NCI-H510A treated with DMSO at 0.1 percent for 48 hours (cell line): Measurements from ENCODE around the gene GRAP.
A peak's percentile ranks its signal among the peaks of the same experiment; 100 is the strongest.

Source experiments
- DNase-seq: peaks from one replicate; lab custom pipeline; 2025; lab: John Stamatoyannopoulos, UW

GRAP gene

GRCh38 chr17:19002805-19003542, 43.8 kb downstream of the GRAP start:
- no peak for DNase-seq

- no peak for DNase-seq
These were observed 44.7 kb downstream of the GRAP start for GRCh38 chr17:19001907-19002590.

- DNase-seq, result no peak
These were observed 46.0 kb downstream of the GRAP start for GRCh38 chr17:19000531-19001325.

- DNase-seq, result no peak
These were observed 46.8 kb downstream of the GRAP start for GRCh38 chr17:18999911-19000310.

GRCh38 chr17:18999394-18999793, 47.4 kb downstream of the GRAP start:
- DNase-seq, result no peak

GRCh38 chr17:18997650-18998196, 49.0 kb downstream of the GRAP start:
- DNase-seq, result no peak

GRCh38 chr17:18996458-18996857, 50.3 kb downstream of the GRAP start:
- no peak for DNase-seq

- DNase-seq, result no peak
These were observed 51.5 kb downstream of the GRAP start for GRCh38 chr17:18995220-18995619.

GRCh38 chr17:18994631-18995030, 52.1 kb downstream of the GRAP start:
- DNase-seq, result no peak

GRCh38 chr17:18993905-18994526, 52.7 kb downstream of the GRAP start:
- no peak for DNase-seq

GRCh38 chr17:18992454-18993130, 54.2 kb downstream of the GRAP start:
- DNase-seq, result peak; percentile 88

GRCh38 chr17:18991531-18992315, 55.0 kb downstream of the GRAP start:
- DNase-seq, result no peak

- no peak for DNase-seq
These were observed 56.4 kb downstream of the GRAP start for GRCh38 chr17:18990331-18990730.

- DNase-seq, result no peak
These were observed 58.1 kb downstream of the GRAP start for GRCh38 chr17:18988546-18989173.

GRCh38 chr17:18987862-18988545, 58.8 kb downstream of the GRAP start:
- no peak for DNase-seq

- DNase-seq, result peak; percentile 17
These were observed 59.5 kb downstream of the GRAP start for GRCh38 chr17:18987230-18987610.

- no peak for DNase-seq
These were observed 60.1 kb downstream of the GRAP start for GRCh38 chr17:18986541-18987229.

GRCh38 chr17:18985475-18985874, 61.3 kb downstream of the GRAP start:
- no peak for DNase-seq
